DND-41 (cell line): ENCODE measurements around the gene KRT5.

Source experiments
- ATAC-seq: fragments of 200-7000 bp; cut with Tn5 transposase; 3 replicates; pipeline ENCODE4 v1.9.1; 2021; ENCODE audit warnings: low read depth; ENCODE audit not compliant: insufficient read depth
- DNase-seq: peaks from one replicate; pipeline ENCODE4 v3.0.0-alpha.2; 2020
- H2AFZ ChIP-seq: 2 replicates; pipeline ENCODE4 v1.6.0; 2012; ENCODE audit warnings: low read depth, low read length
- H3K27ac ChIP-seq: 2 replicates; pipeline ENCODE4 v1.5.1; 2012; ENCODE audit warnings: low read length, inconsistent platforms
- H3K27me3 ChIP-seq: fragments of 200-600 bp; sonication (generic); 2 replicates; pipeline ENCODE4 v1.6.0; 2012; ENCODE audit warnings: low read length, mild to moderate bottlenecking, inconsistent platforms; ENCODE audit not compliant: insufficient read depth, poor library complexity
- H3K36me3 ChIP-seq: 2 replicates; pipeline ENCODE4 v1.5.1; 2012; ENCODE audit warnings: low read length, inconsistent platforms; ENCODE audit not compliant: insufficient read depth
- H3K4me1 ChIP-seq: 2 replicates; pipeline ENCODE4 v1.5.1; 2012; ENCODE audit warnings: mild to moderate bottlenecking, low read length; ENCODE audit not compliant: insufficient read depth
- H3K4me2 ChIP-seq: 2 replicates; pipeline ENCODE4 v1.6.0; 2012; ENCODE audit warnings: mild to moderate bottlenecking, moderate library complexity, low read length, inconsistent platforms; ENCODE audit not compliant: insufficient read depth
- H3K4me3 ChIP-seq, 2 experiments: fragments of 200-600 bp in 1 of 2; shearing (Covaris generic) in 1 of 2; 2 replicates each; pipeline ENCODE4 v1.5.1; 2012 to 2016; ENCODE audit warnings: inconsistent platforms in 2 of 2, low read length in 2 of 2, mild to moderate bottlenecking in 2 of 2, low read depth in 1 of 2, moderate library complexity in 1 of 2
- H3K79me2 ChIP-seq: 2 replicates; pipeline ENCODE4 v1.6.0; 2012; ENCODE audit warnings: low read length, inconsistent platforms; ENCODE audit not compliant: insufficient read depth
- H3K9ac ChIP-seq: 2 replicates; pipeline ENCODE4 v1.6.0; 2012; ENCODE audit warnings: low read depth, mild to moderate bottlenecking, inconsistent platforms, low read length, moderate library complexity
- H3K9me3 ChIP-seq: 2 replicates; pipeline ENCODE4 v1.5.1; 2012; ENCODE audit warnings: low read length, moderate library complexity, mild to moderate bottlenecking, inconsistent platforms; ENCODE audit not compliant: insufficient read depth, severe bottlenecking
- H4K20me1 ChIP-seq: 2 replicates; pipeline ENCODE4 v1.6.0; 2012; ENCODE audit warnings: low read length; ENCODE audit not compliant: insufficient read depth
- CTCF ChIP-seq: IDR thresholded peaks from 2 replicates; pipeline ENCODE4 v1.5.1; 2012; ENCODE audit warnings: borderline replicate concordance, low read length, moderate library complexity, mild to moderate bottlenecking; ENCODE audit not compliant: poor library complexity, severe bottlenecking; ENCODE audit errors: extremely low read depth
- EZH2 ChIP-seq: IDR thresholded peaks from 3 replicates; pipeline ENCODE4 v1.6.1; 2012; ENCODE audit warnings: borderline replicate concordance, low read depth, mild to moderate bottlenecking, moderate library complexity, low read length, inconsistent platforms; ENCODE audit not compliant: severe bottlenecking

KRT5 gene

GRCh38 chr12:52515927-52516831 lies 4.0 kb downstream of the KRT5 start:
- no peak for DNase-seq
- no peak overlapping the region for H2AFZ ChIP-seq
- no peak overlapping the region for H3K4me3 ChIP-seq
- TF ChIP-seq EZH2, result no peak
- TF ChIP-seq CTCF, result no peak
- H3K36me3 ChIP-seq, result no peaks in the 10 kb centered on the region
- no peaks in the 10 kb centered on the region for H3K79me2 ChIP-seq
- no peaks in the 10 kb centered on the region for H3K9me3 ChIP-seq
- no peak overlapping the region for H3K27ac ChIP-seq
- ATAC-seq, result no peak
- H3K9ac ChIP-seq, result no peak overlapping the region
- no peaks in the 10 kb centered on the region for H4K20me1 ChIP-seq
- no peaks in the 10 kb centered on the region for H3K4me1 ChIP-seq
- peaks cover 15% of the 10 kb centered on the region for H3K27me3 ChIP-seq
- no peak overlapping the region for H3K4me2 ChIP-seq

- TF ChIP-seq CTCF (no peak), EZH2 (no peak)
- no peak overlapping the region for H3K4me2 ChIP-seq
- H3K4me3 ChIP-seq, result no peak overlapping the region
- no peaks in the 10 kb centered on the region for H3K9me3 ChIP-seq
- peaks cover 15% of the 10 kb centered on the region for H3K27me3 ChIP-seq
- no peaks in the 10 kb centered on the region for H3K4me1 ChIP-seq
- H4K20me1 ChIP-seq, result no peaks in the 10 kb centered on the region
- H3K27ac ChIP-seq, result no peak overlapping the region
- no peak overlapping the region for H3K9ac ChIP-seq
- DNase-seq (no peak), ATAC-seq (no peak)
- no peaks in the 10 kb centered on the region for H3K36me3 ChIP-seq
- no peaks in the 10 kb centered on the region for H3K79me2 ChIP-seq
- H2AFZ ChIP-seq, result no peak overlapping the region
Measured at GRCh38 chr12:52515319-52515646, 4.9 kb downstream of the KRT5 start.

- no peak overlapping the region for H3K4me2 ChIP-seq
- peaks cover 15% of the 10 kb centered on the region for H3K27me3 ChIP-seq
- ATAC-seq, result no peak
Measured at GRCh38 chr12:52514471-52515318, 5.5 kb downstream of the KRT5 start.

More at GRCh38 chr12:52514471-52515318, 5.5 kb downstream of the KRT5 start:
- Histone ChIP-seq H3K4me3 (no peak overlapping the region), H2AFZ (no peak overlapping the region), H3K27ac (no peak overlapping the region), H3K79me2 (no peaks in the 10 kb centered on the region), H3K36me3 (no peaks in the 10 kb centered on the region), H3K9me3 (no peaks in the 10 kb centered on the region), H3K4me1 (no peaks in the 10 kb centered on the region), H4K20me1 (no peaks in the 10 kb centered on the region), H3K9ac (no peak overlapping the region)
- TF ChIP-seq EZH2 (no peak), CTCF (no peak)
- no peak for DNase-seq
